HEK293T (cell line): ENCODE results near the gene SH2D6.

Experiments
- ELF4 ChIP-seq: fragments of 450-650 bp; IDR thresholded peaks from 2 replicates; pipeline ENCODE4 v1.6.1; 2017; ENCODE audit warnings: antibody characterized with exemption
- FOXA1 ChIP-seq: fragments of 450-650 bp; IDR thresholded peaks from 2 replicates; pipeline ENCODE4 v1.6.1; 2016; ENCODE audit warnings: mild to moderate bottlenecking
- FOXK2 ChIP-seq: fragments of 450-650 bp; IDR thresholded peaks from 2 replicates; pipeline ENCODE4 v1.6.1; 2016; ENCODE audit warnings: mild to moderate bottlenecking
- FOXM1 ChIP-seq: fragments of 450-650 bp; IDR thresholded peaks from 2 replicates; pipeline ENCODE4 v1.6.1; 2017; ENCODE audit warnings: mild to moderate bottlenecking, borderline replicate concordance
- HDGF ChIP-seq: fragments of 450-650 bp; IDR thresholded peaks from 2 replicates; pipeline ENCODE4 v1.6.1; 2017; ENCODE audit warnings: antibody characterized with exemption, borderline replicate concordance
- L3MBTL2 ChIP-seq: fragments of 450-650 bp; conservative IDR thresholded peaks from 2 replicates; pipeline ENCODE4 v1.6.1; 2016; ENCODE audit warnings: mild to moderate bottlenecking
- ZNF384 ChIP-seq: fragments of 450-650 bp; IDR thresholded peaks from 2 replicates; pipeline ENCODE4 v1.6.1; 2016

- TF ChIP-seq FOXM1 (no peak), FOXA1 (no peak), HDGF (no peak), L3MBTL2 (no peak), ELF4 (no peak), ZNF384 (no peak), FOXK2 (no peak)
Observed at GRCh38 chr2:85455552-85456090, 37.1 kb downstream of the SH2D6 start.
